Eye (tissue), 1 donor: ENCODE measurements around the gene DBNDD2.

Source experiments
- DNase-seq: peaks from one replicate; pipeline ENCODE4 v3.0.0-alpha.2; 2015

DBNDD2 gene

GRCh38 chr20:45387274-45387673 lies 20.8 kb upstream of the DBNDD2 start:
- no peak for DNase-seq

GRCh38 chr20:45390931-45391330 lies 17.2 kb upstream of the DBNDD2 start:
- no peak for DNase-seq

- DNase-seq = no peak
Observed at GRCh38 chr20:45391559-45391958, 16.5 kb upstream of the DBNDD2 start.

- no peak for DNase-seq
Observed at GRCh38 chr20:45392733-45393132, 15.4 kb upstream of the DBNDD2 start.

- no peak for DNase-seq
Observed at GRCh38 chr20:45394221-45395113, 13.6 kb upstream of the DBNDD2 start.

- no peak for DNase-seq
Observed at GRCh38 chr20:45395114-45395415, 13.0 kb upstream of the DBNDD2 start.

GRCh38 chr20:45399018-45399417 lies 9.1 kb upstream of the DBNDD2 start:
- no peak for DNase-seq

GRCh38 chr20:45400346-45401031 lies 7.6 kb upstream of the DBNDD2 start:
- no peak for DNase-seq

- DNase-seq = no peak
Observed at GRCh38 chr20:45402946-45403345, 5.1 kb upstream of the DBNDD2 start.

- DNase-seq = no peak
Observed at GRCh38 chr20:45404438-45404837, 3.7 kb upstream of the DBNDD2 start.

GRCh38 chr20:45405571-45406259 lies 2.4 kb upstream of the DBNDD2 start:
- no peak for DNase-seq

GRCh38 chr20:45406260-45407066 lies 1.6 kb upstream of the DBNDD2 start:
- DNase-seq = peak; percentile 71

- DNase-seq = peak; percentile 68
Observed at GRCh38 chr20:45407067-45407745, 883 bp upstream of the DBNDD2 start.

GRCh38 chr20:45408646-45409213 lies 641 bp downstream of the DBNDD2 start:
- no peak for DNase-seq

GRCh38 chr20:45409521-45410272 lies 1.6 kb downstream of the DBNDD2 start:
- DNase-seq = no peak

GRCh38 chr20:45410887-45411286 lies 2.8 kb downstream of the DBNDD2 start:
- no peak for DNase-seq

- no peak for DNase-seq
Observed at GRCh38 chr20:45412653-45413052, 4.6 kb downstream of the DBNDD2 start.

GRCh38 chr20:45413479-45413878 lies 5.4 kb downstream of the DBNDD2 start:
- no peak for DNase-seq

- peak; percentile 92 for DNase-seq
Observed at GRCh38 chr20:45415822-45416637, 7.9 kb downstream of the DBNDD2 start, which contains the start of gene PIGT. TSS of gene PIGT (plus strand) at chr20:45416141. CDS start at chr20:45416157, 16 bp downstream.

- no peak for DNase-seq
Observed at GRCh38 chr20:45416917-45417316, 8.8 kb downstream of the DBNDD2 start.
